Measurements from ENCODE around the gene GATAD1. TPM values are rescaled to one million over a fixed set of nuclear protein-coding genes. Genes with fewer than 3 reads are reported as not detected.
A peak's percentile ranks its signal among the peaks of the same experiment; 100 is the strongest.
"Not testable (repeated sequence)": the region's sequence is repeated elsewhere in the genome, so short reads cannot be mapped to it uniquely, and the experiment has no call there.

Gene GATAD1
- total RNA-seq, 1 experiment from 2014 or later = 37.6 TPM

- Mint-ChIP-seq H3K36me3 (peaks cover 3% of the 10 kb centered on the region; the same call in 1 of the 2 replicates), H3K4me1 (peaks cover 43% of the 10 kb centered on the region), H3K4me3 (no peak overlapping the region), H3K27me3 (ENCODE audit: low read depth) (no peaks in the 10 kb centered on the region), H3K9me3 (peaks cover 47% of the 10 kb centered on the region), H3K27ac (peak overlapping the region; percentile 56; the same call in 1 of the 2 replicates)
- ChIA-PET POLR2A (interaction anchor here (1.5 to 1.8 kb wide), 2 partner anchors 9 to 304 kb away, joined by 3 to 10 read pairs; partner anchors contain the start of genes CYP51A1 and GATAD1), CTCF (interaction anchor here (0.6 to 2.6 kb wide), 4 partner anchors 9 to 609 kb away, joined by 4 to 40 read pairs (median 19); partner anchors contain the start of gene GATAD1)
- ATAC-seq (peak; percentile 62), DNase-seq (ENCODE audit: low spot score) (no peak)
- TF ChIP-seq USF2 (CRISPR knock-in tag; IDR thresholded peaks at IDR 0.05) (no peak), ZNF671 (CRISPR knock-in tag; IDR thresholded peaks at IDR 0.05) (0 out of 2 replicates have a peak, but pooled peaks have one; percentile 26), ATF2 (CRISPR knock-in tag; IDR thresholded peaks at IDR 0.05; ENCODE audit: borderline replicate concordance, low read depth) (no peak), TEAD4 (CRISPR knock-in tag; IDR thresholded peaks at IDR 0.05) (no peak), ZMAT4 (CRISPR knock-in tag; IDR thresholded peaks at IDR 0.05) (no peak), NFATC4 (CRISPR knock-in tag; IDR thresholded peaks at IDR 0.05) (no peak), IRF1 (CRISPR knock-in tag; IDR thresholded peaks at IDR 0.05) (no peak), TEAD1 (CRISPR knock-in tag; IDR thresholded peaks at IDR 0.05) (peak; percentile 89; the same call in 1 of the 2 replicates), CBFB (CRISPR knock-in tag; IDR thresholded peaks at IDR 0.05; ENCODE audit: low read depth) (no peak), MXD4 (CRISPR knock-in tag; IDR thresholded peaks at IDR 0.05; ENCODE audit: borderline replicate concordance) (no peak), NR2C2 (CRISPR knock-in tag; IDR thresholded peaks at IDR 0.05) (no peak), IRF2 (CRISPR knock-in tag; IDR thresholded peaks at IDR 0.05; ENCODE audit: borderline replicate concordance, low read depth) (no peak), RELA (CRISPR knock-in tag; IDR thresholded peaks at IDR 0.05; ENCODE audit: borderline replicate concordance) (no peak), USF1 (CRISPR knock-in tag; IDR thresholded peaks at IDR 0.05) (no peak)
These were observed 9.3 kb upstream of the GATAD1 start for GRCh38 chr7:92437956-92438491.

- not testable (repeated sequence) for H3K4me3 Mint-ChIP-seq
These were observed 4.6 kb upstream of the GATAD1 start for GRCh38 chr7:92442720-92443119.

GRCh38 chr7:92446869-92447344 lies 375 bp upstream of the GATAD1 start:
- Mint-ChIP-seq H3K9me3 (peaks cover 17% of the 10 kb centered on the region), H3K4me3 (peak overlapping the region; percentile 67), H3K27me3 (ENCODE audit: low read depth) (no peaks in the 10 kb centered on the region), H3K27ac (no peak overlapping the region), H3K36me3 (peaks cover 26% of the 10 kb centered on the region), H3K4me1 (peaks cover 9% of the 10 kb centered on the region)
- ATAC-seq = no peak; the same call in 1 of the 2 replicates
- POLR2A ChIA-PET = interaction anchor here (0.6 to 2.4 kb wide), 6 partner anchors 10 to 312 kb away, joined by 3 to 13 read pairs (median 8); partner anchors contain the start of genes ANKIB1, CYP51A1 and KRIT1
- DNase-seq (ENCODE audit: low spot score) = no peak
- TF ChIP-seq MAX (CRISPR knock-in tag; IDR thresholded peaks at IDR 0.05) = no peak
- TF ChIP-seq SMAD4 (CRISPR knock-in tag; IDR thresholded peaks at IDR 0.05) = no peak
- TF ChIP-seq CTCF (IDR thresholded peaks at IDR 0.05) = peak; percentile 70
- TF ChIP-seq TCF7 (CRISPR knock-in tag; IDR thresholded peaks at IDR 0.05; ENCODE audit: low read depth) = no peak
- no peak for TF ChIP-seq ZNF317 (CRISPR knock-in tag; IDR thresholded peaks at IDR 0.05; ENCODE audit: borderline replicate concordance, low read depth)
- TF ChIP-seq ZNF263 (CRISPR knock-in tag; IDR thresholded peaks at IDR 0.05; ENCODE audit: low read depth) = no peak
- CTCF ChIA-PET = interaction anchor here (0.6 to 6.1 kb wide), 36 partner anchors 8 to 890 kb away, joined by 3 to 177 read pairs (median 5); partner anchors contain the start of genes ANKIB1, CYP51A1, KRIT1 and LRRD1

More at GRCh38 chr7:92442720-92443119, 4.6 kb upstream of the GATAD1 start:
- H3K27me3 Mint-ChIP-seq (ENCODE audit: low read depth); H3K36me3 Mint-ChIP-seq; H3K27ac Mint-ChIP-seq; DNase-seq (ENCODE audit: low spot score); ATAC-seq; CTCF ChIA-PET; POLR2A ChIA-PET: not testable (repeated sequence)
- H3K4me1 Mint-ChIP-seq = peaks cover 31% of the 10 kb centered on the region
- H3K9me3 Mint-ChIP-seq = peaks cover 36% of the 10 kb centered on the region

Data from WTC11 (cell line).